Activated CD8-positive, alpha-beta T cell treated with anti-CD3 and anti-CD28 coated beads for 36 hours (primary cell): ENCODE data around the gene MUC13. TPM values are rescaled to one million over a fixed set of nuclear protein-coding genes. Genes with fewer than 3 reads are reported as not detected.

ENCODE experiments used
- ATAC-seq: fragments of 200-7000 bp; cut with Tn5 transposase; one replicate; pipeline ENCODE4 v1.10.0; 2021; ENCODE audit warnings: mild to moderate bottlenecking, moderate library complexity
- CTCF ChIA-PET: fragments of 350-600 bp; sonication (Branson Sonifier 250); formaldehyde crosslinking; loops from one replicate; lab custom pipeline; 2021; ENCODE audit warnings: antibody characterized with exemption; lab: Charles Lee
- POLR2A ChIA-PET: fragments of 350-600 bp; sonication (Branson Sonifier 250); formaldehyde crosslinking; loops from one replicate; lab custom pipeline; 2021; ENCODE audit warnings: antibody characterized with exemption; lab: Charles Lee
- DNase-seq: peaks from one replicate; pipeline ENCODE4 v3.0.0-alpha.2; 2020
- H3K27ac Mint-ChIP-seq: one replicate; pipeline ENCODE4 v1.8.0; 2021; ENCODE audit warnings: mild to moderate bottlenecking, mixed read lengths
- H3K27me3 Mint-ChIP-seq: one replicate; pipeline ENCODE4 v1.8.0; 2021; ENCODE audit warnings: mixed read lengths
- H3K36me3 Mint-ChIP-seq: one replicate; pipeline ENCODE4 v1.8.0; 2021; ENCODE audit warnings: low read depth, mixed read lengths
- H3K4me1 Mint-ChIP-seq: one replicate; pipeline ENCODE4 v1.8.0; 2021; ENCODE audit warnings: low read depth, mixed read lengths
- H3K4me3 Mint-ChIP-seq: one replicate; pipeline ENCODE4 v1.8.0; 2021; ENCODE audit warnings: mild to moderate bottlenecking, moderate library complexity, mixed read lengths
- H3K9me3 Mint-ChIP-seq: one replicate; pipeline ENCODE4 v1.8.0; 2021; ENCODE audit warnings: mixed read lengths
- intact Hi-C: fragments of 100-400 bp; cut with micrococcal nuclease; formaldehyde crosslinking; loops from one replicate; pipeline ENCODE4 v1.10.0; 2022
- total RNA-seq, 2 experiments: library from RNA; stranded (reverse); gene quantifications; one replicate each; pipeline ENCODE4 v1.2.3, GENCODE V29; 2021
- TF ChIP-seq, protein P1 (sequence below): fragments of 200-600 bp; IDR thresholded peaks from one replicate; pipeline ENCODE4 v1.8.0; 2022; ENCODE audit warnings: antibody characterized with exemption, mild to moderate bottlenecking

Gene MUC13
- total RNA-seq, 2 experiments from 2014 or later = not detected

DNA sequence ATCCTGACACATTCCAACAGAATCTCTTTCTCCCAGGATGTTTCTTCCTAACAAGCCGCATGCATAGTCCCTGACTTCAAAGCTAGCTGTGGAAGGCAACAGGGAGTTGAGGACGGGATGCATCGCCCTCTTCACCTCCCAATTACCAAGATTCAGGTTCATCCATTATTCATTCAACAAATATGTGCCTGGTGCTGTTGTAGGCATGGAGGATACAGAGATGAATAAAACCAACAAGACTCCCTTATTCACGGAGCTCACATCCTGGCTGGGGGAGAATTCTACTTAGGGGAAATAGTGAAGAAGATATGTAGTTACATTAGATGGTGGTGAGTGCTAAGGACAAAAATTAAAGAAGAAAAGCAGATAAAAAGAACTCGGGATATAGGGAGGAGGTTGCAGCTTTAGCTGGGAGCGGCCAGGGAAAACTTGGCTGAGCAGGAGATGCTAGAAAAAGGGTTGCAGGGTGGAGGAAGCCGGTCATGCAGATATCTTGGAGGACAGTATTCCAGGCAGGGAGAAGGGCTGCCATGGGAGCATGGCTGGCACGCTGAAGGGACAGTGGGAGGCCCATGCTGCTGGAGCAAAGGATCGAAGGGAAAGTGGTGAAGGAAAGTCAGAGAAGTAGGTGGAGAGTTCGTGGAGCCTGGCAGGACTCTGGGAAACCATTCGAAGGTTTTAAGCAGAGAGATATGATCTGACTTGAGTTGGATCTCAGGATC lies 52.4 kb downstream of the MUC13 start:
- intact Hi-C loops = no loop called here
- Mint-ChIP-seq H3K4me1 (peaks cover 14% of the 10 kb centered on the region), H3K36me3 (no peaks in the 10 kb centered on the region), H3K27ac (no peak overlapping the region), H3K27me3 (peaks cover 34% of the 10 kb centered on the region), H3K9me3 (no peaks in the 10 kb centered on the region), H3K4me3 (no peak overlapping the region)
- TF ChIP-seq, protein P1, sequence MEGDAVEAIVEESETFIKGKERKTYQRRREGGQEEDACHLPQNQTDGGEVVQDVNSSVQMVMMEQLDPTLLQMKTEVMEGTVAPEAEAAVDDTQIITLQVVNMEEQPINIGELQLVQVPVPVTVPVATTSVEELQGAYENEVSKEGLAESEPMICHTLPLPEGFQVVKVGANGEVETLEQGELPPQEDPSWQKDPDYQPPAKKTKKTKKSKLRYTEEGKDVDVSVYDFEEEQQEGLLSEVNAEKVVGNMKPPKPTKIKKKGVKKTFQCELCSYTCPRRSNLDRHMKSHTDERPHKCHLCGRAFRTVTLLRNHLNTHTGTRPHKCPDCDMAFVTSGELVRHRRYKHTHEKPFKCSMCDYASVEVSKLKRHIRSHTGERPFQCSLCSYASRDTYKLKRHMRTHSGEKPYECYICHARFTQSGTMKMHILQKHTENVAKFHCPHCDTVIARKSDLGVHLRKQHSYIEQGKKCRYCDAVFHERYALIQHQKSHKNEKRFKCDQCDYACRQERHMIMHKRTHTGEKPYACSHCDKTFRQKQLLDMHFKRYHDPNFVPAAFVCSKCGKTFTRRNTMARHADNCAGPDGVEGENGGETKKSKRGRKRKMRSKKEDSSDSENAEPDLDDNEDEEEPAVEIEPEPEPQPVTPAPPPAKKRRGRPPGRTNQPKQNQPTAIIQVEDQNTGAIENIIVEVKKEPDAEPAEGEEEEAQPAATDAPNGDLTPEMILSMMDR = no peak
- POLR2A ChIA-PET = no interaction called here
- ATAC-seq (no peak), DNase-seq (no peak)
- CTCF ChIA-PET = interaction anchor here (1.1 kb wide), 2 partner anchors 19 to 119 kb away, joined by 3 read pairs; no protein-coding TSS in a partner anchor

GRCh38 chr3:124879337-124879680 lies 55.2 kb downstream of the MUC13 start:
- H3K27me3 Mint-ChIP-seq = peaks cover 27% of the 10 kb centered on the region
- TF ChIP-seq, protein P1 = no peak
- no peak overlapping the region for H3K4me3 Mint-ChIP-seq
- CTCF ChIA-PET = interaction anchor here (0.7 kb wide), 1 partner anchor 10 kb away, joined by 3 read pairs; no protein-coding TSS in a partner anchor
- H3K27ac Mint-ChIP-seq = no peak overlapping the region
- intact Hi-C loops = no loop called here
- no peaks in the 10 kb centered on the region for H3K9me3 Mint-ChIP-seq
- no peaks in the 10 kb centered on the region for H3K36me3 Mint-ChIP-seq
- POLR2A ChIA-PET = no interaction called here
- peaks cover 11% of the 10 kb centered on the region for H3K4me1 Mint-ChIP-seq
- ATAC-seq = no peak
- DNase-seq = no peak

DNA sequence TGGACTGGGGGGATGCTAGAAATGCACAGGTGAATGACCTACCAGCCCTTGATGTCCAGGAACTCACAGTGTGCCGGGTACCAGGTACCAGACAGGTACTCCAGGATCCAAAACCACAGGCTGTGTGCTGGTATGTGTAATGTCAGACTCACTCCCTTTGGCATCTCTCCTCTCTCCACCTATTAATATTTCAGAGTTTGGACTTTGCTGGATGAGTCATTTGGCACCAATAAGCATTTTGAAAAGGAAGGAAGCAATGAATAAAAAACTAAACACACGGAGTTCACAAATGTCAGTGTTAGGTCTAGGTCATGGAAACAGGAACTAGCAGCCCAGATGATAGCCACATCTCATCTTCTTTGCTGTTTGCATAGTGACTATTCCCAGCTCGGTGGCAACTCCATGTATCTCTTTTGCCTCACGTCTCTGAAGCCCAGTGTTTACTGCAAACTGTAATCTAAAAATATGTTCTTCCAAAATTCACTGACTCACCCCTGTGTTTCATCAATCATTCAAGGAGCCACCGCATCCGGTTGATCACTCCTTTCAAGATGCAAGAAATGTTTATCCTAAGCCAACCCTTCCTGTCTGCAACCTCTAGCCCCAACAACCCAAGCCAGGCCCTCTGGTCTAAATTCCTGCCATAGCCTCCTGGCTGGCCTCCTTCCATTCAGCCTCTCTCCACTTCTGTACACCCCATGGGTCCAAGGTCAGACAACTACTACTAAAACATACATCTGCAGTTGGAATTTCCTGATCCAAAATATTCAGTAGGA lies 55.8 kb downstream of the MUC13 start:
- POLR2A ChIA-PET = no interaction called here
- no peaks in the 10 kb centered on the region for H3K36me3 Mint-ChIP-seq

DNA sequence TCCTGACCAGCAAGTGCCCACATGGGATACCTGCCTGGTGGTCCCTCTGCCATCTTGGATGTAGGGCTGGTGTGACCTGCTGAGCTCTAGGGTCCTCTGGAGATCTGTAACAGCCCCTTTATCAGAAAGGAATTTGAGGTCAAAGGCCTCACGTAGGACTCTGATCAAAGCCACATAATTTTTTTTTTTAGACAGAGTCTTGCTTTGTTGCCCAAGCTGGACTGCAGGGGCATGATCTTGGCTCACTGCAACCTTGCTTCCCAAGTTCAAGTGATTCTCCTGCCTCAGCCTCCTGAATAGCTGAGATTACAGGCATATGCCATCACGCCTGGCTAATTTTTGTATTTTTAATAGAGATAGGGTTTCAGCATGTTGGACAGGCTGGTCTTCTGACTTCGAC lies 56.9 kb downstream of the MUC13 start:
- no peak for DNase-seq
- Mint-ChIP-seq H3K4me1 (peaks cover 11% of the 10 kb centered on the region), H3K27ac (no peak overlapping the region), H3K27me3 (peaks cover 22% of the 10 kb centered on the region), H3K36me3 (no peaks in the 10 kb centered on the region), H3K9me3 (no peaks in the 10 kb centered on the region), H3K4me3 (no peak overlapping the region)
- ChIA-PET POLR2A (interaction anchor here (0.7 kb wide), 1 partner anchor 13 kb away, joined by 5 read pairs; no protein-coding TSS in a partner anchor), CTCF (interaction anchor here (1.4 kb wide), 1 partner anchor 117 kb away, joined by 7 read pairs; no protein-coding TSS in a partner anchor)
- no peak for ATAC-seq
- TF ChIP-seq, protein P1 = no peak
- intact Hi-C loops = no loop called here

More for the DNA sequence above, 55.8 kb downstream of the MUC13 start:
- intact Hi-C loops = no loop called here
- Mint-ChIP-seq H3K27me3 (peaks cover 27% of the 10 kb centered on the region), H3K4me1 (peaks cover 11% of the 10 kb centered on the region), H3K27ac (no peak overlapping the region), H3K4me3 (no peak overlapping the region), H3K9me3 (no peaks in the 10 kb centered on the region)
- DNase-seq (peak; percentile 62), ATAC-seq (peak; percentile 78)
- CTCF ChIA-PET = interaction anchor here (0.7 kb wide), 1 partner anchor 11 kb away, joined by 3 read pairs; no protein-coding TSS in a partner anchor
- TF ChIP-seq, protein P1 = no peak
